Measurements from ENCODE around the gene C6orf118. TPM values are rescaled to one million over a fixed set of nuclear protein-coding genes. Genes with fewer than 3 reads are reported as not detected.

Gene C6orf118
- total and polyA plus RNA-seq, 2 of the 8 experiments (the other 6 are each of a cell fraction or from before 2014, with no cell fraction given), result 0.35 to 0.58 TPM

GRCh38 chr6:165325609-165326008, 16.2 kb upstream of the C6orf118 start (continued):
- TF ChIP-seq CHD7 (IDR thresholded peaks at IDR 0.05; ENCODE audit: insufficient replicate concordance, low read length), result no peak
- TF ChIP-seq SUZ12 (IDR thresholded peaks at IDR 0.05; ENCODE audit: low read length), result no peak
- TF ChIP-seq SIX5 (IDR thresholded peaks at IDR 0.05; ENCODE audit: low read depth, low read length), result no peak
- TF ChIP-seq HDAC2 (IDR thresholded peaks at IDR 0.05; ENCODE audit: borderline replicate concordance in 1 of 2, low read depth in 2 of 2, low read length in 2 of 2), result no peak
- TF ChIP-seq CBX5 (IDR thresholded peaks at IDR 0.05; ENCODE audit: low read depth, low read length), result no peak
- TF ChIP-seq HDAC6 (IDR thresholded peaks at IDR 0.05; ENCODE audit: low read depth, low read length), result no peak
